B cell (primary cell): ENCODE results near the gene ZNF710. TPM values are rescaled to one million over a fixed set of nuclear protein-coding genes. Genes with fewer than 3 reads are reported as not detected.

Source experiments
- ATAC-seq: fragments of 200-7000 bp; cut with Tn5 transposase; one replicate; pipeline ENCODE4 v1.10.0; 2021; ENCODE audit warnings: low read depth, mild to moderate bottlenecking, moderate number of reproducible peaks, moderate library complexity
- CTCF ChIA-PET: fragments of 350-600 bp; sonication (Branson Sonifier 250); formaldehyde crosslinking; loops from one replicate; lab custom pipeline; 2021; ENCODE audit warnings: antibody characterized with exemption, inconsistent platforms; lab: Charles Lee
- POLR2A ChIA-PET: fragments of 350-600 bp; sonication (Branson Sonifier 250); formaldehyde crosslinking; loops from one replicate; lab custom pipeline; 2021; ENCODE audit warnings: antibody characterized with exemption; lab: Charles Lee
- DNase-seq: peaks from one replicate; pipeline ENCODE4 v3.0.0; 2013
- H2AFZ ChIP-seq: 2 replicates; pipeline ENCODE4 v1.6.1; 2012; ENCODE audit warnings: mild to moderate bottlenecking, low read depth, low read length; ENCODE audit not compliant: insufficient read depth, poor library complexity, severe bottlenecking
- H3K27ac ChIP-seq, 2 donors: 1 replicate in 1 of 2; 2 replicates in 1 of 2; pipeline ENCODE4 v1.5.1; 2012 to 2013; ENCODE audit warnings: low read length in 2 of 2, mild to moderate bottlenecking in 2 of 2, moderate library complexity in 1 of 2
- H3K27me3 ChIP-seq, 4 experiments: fragments of 200-600 bp in 1 of 4; sonication (generic) in 1 of 4; replicated peaks in 1 of 4; 1 replicate in 2 of 4; 2 replicates in 2 of 4; pipeline versions ENCODE4 v1.6.1 to v1.7.0; 2013 to 2016; ENCODE audit warnings: low read length in 3 of 4, mild to moderate bottlenecking in 2 of 4, mixed read lengths in 1 of 4, moderate library complexity in 1 of 4; ENCODE audit not compliant: insufficient read depth in 4 of 4, control insufficient read depth in 3 of 4; ENCODE audit errors: control extremely low read depth in 1 of 4
- H3K36me3 ChIP-seq, 2 experiments: replicated peaks in 1 of 2; 1 replicate in 1 of 2; 2 replicates in 1 of 2; pipeline versions ENCODE4 v1.6.1 to v1.7.1; 2013; ENCODE audit warnings: low read length in 1 of 2; ENCODE audit not compliant: insufficient read depth in 2 of 2, control insufficient read depth in 1 of 2; ENCODE audit errors: control extremely low read depth in 1 of 2, extremely low read depth in 1 of 2
- H3K4me1 ChIP-seq, 2 donors: fragments of 200-600 bp in 1 of 2; sonication (generic) in 1 of 2; 1 replicate in 1 of 2; 2 replicates in 1 of 2; pipeline versions ENCODE4 v1.5.1 to v1.6.1; 2013 to 2017; ENCODE audit warnings: low read length in 2 of 2; ENCODE audit not compliant: control insufficient read depth in 2 of 2, insufficient read depth in 2 of 2
- H3K4me2 ChIP-seq: replicated peaks from 2 replicates; pipeline ENCODE3; 2012; ENCODE audit warnings: mild to moderate bottlenecking, low read depth, low read length; ENCODE audit not compliant: poor library complexity, severe bottlenecking
- H3K4me3 ChIP-seq, 5 experiments: fragments of 200-600 bp in 1 of 5; sonication (generic) in 1 of 5; 1 replicate in 3 of 5; 2 replicates in 2 of 5; pipeline versions ENCODE4 v1.5.1 to v1.7.0; 2011 to 2016; ENCODE audit warnings: low read length in 4 of 5, mild to moderate bottlenecking in 4 of 5, low read depth in 2 of 5, control low read depth in 1 of 5, moderate library complexity in 1 of 5; ENCODE audit not compliant: insufficient read depth in 1 of 5; ENCODE audit errors: control extremely low read depth in 1 of 5, extremely low read depth in 1 of 5
- H3K79me2 ChIP-seq: fragments of 200-600 bp; sonication (generic); one replicate; pipeline ENCODE4 v1.6.0; 2016; ENCODE audit warnings: low read length; ENCODE audit not compliant: control insufficient read depth, insufficient read depth
- H3K9ac ChIP-seq: fragments of 200-600 bp; sonication (generic); 2 replicates; pipeline ENCODE4 v1.6.1; 2017; ENCODE audit warnings: mild to moderate bottlenecking, low read length, moderate library complexity
- H3K9me3 ChIP-seq, 3 donors: one replicate each; pipeline versions ENCODE4 v1.6.1 to v1.7.1; 2013; ENCODE audit warnings: low read length in 2 of 3; ENCODE audit not compliant: control insufficient read depth in 2 of 3, insufficient read depth in 1 of 3; ENCODE audit errors: control extremely low read depth in 1 of 3
- H4K20me1 ChIP-seq: 2 replicates; pipeline ENCODE4 v1.6.0; 2012; ENCODE audit warnings: mild to moderate bottlenecking, low read length; ENCODE audit not compliant: insufficient read depth, control insufficient read depth, poor library complexity, severe bottlenecking
- H3K27ac Mint-ChIP-seq: one replicate; pipeline ENCODE4 v1.8.0; 2021; ENCODE audit warnings: mixed read lengths
- H3K27me3 Mint-ChIP-seq: one replicate; pipeline ENCODE4 v1.8.0; 2021; ENCODE audit warnings: mixed read lengths
- H3K4me1 Mint-ChIP-seq: one replicate; pipeline ENCODE4 v1.8.0; 2021; ENCODE audit warnings: mixed read lengths
- H3K4me3 Mint-ChIP-seq: one replicate; pipeline ENCODE4 v1.8.0; 2021; ENCODE audit warnings: mixed read lengths
- H3K9me3 Mint-ChIP-seq: one replicate; pipeline ENCODE4 v1.8.0; 2022; ENCODE audit warnings: mixed read lengths; ENCODE audit not compliant: insufficient read depth
- CTCF ChIP-seq: fragments of 200-600 bp; IDR thresholded peaks from one replicate; pipeline ENCODE4 v1.8.0; 2022; ENCODE audit warnings: antibody characterized with exemption, mild to moderate bottlenecking
- EZH2 ChIP-seq: IDR thresholded peaks from 2 replicates; pipeline ENCODE4 v1.6.1; 2012; ENCODE audit warnings: borderline replicate concordance, low read depth, mild to moderate bottlenecking, moderate library complexity, low read length; ENCODE audit not compliant: insufficient read depth, poor library complexity, severe bottlenecking
- WGBS: methylation state at CpG from one replicate; pipeline ENCODE4 v1.1.5; 2013; ENCODE audit warnings: missing lambda C conversion rate; ENCODE audit not compliant: insufficient coverage; 5-methylcytosine and 5-hydroxymethylcytosine counted together
- intact Hi-C: fragments of 100-400 bp; cut with micrococcal nuclease; formaldehyde crosslinking; loops from one replicate; pipeline ENCODE4 v1.10.0; 2022
- polyA plus RNA-seq: library from polyadenylated mRNA; depleted of rRNA; stranded (reverse); fragments of >200 nt; gene quantifications from 2 replicates; pipeline ENCODE4 v1.2.3, GENCODE V29; 2012
- total RNA-seq, 2 donors: library from RNA; stranded (reverse); fragments of 120-200 nt in 1 of 2; gene quantifications; 1 replicate in 1 of 2; 2 replicates in 1 of 2; pipeline versions ENCODE4 v1.2.3 to v1.2.4, GENCODE V29; 2013 to 2022

ZNF710 gene
- total and polyA plus RNA-seq, 2 donors (not counting 1 experiment from before 2014, with no cell fraction given) = 8.7 to 38.7 TPM

- no peaks in the 10 kb centered on the region for H3K27me3 Mint-ChIP-seq
- ChIA-PET POLR2A (no interaction called here), CTCF (no interaction called here)
- Histone ChIP-seq H3K36me3 (peaks cover 0 to 2% of the 10 kb centered on the region in 2 experiments), H4K20me1 (no peaks in the 10 kb centered on the region), H3K27me3 (no peaks in the 10 kb centered on the region), H2AFZ (peak overlapping the region; percentile 41), H3K79me2 (peaks cover 85% of the 10 kb centered on the region), H3K4me2 (peak overlapping the region; percentile 61), H3K4me1 (peaks cover 54 to 66% of the 10 kb centered on the region in 2 donors), H3K9ac (no peak overlapping the region), H3K9me3 (no peaks in the 10 kb centered on the region), H3K4me3 (peak overlapping the region in 1 of 5 experiments; percentile 32), H3K27ac (peak overlapping the region; percentile 70 to 82)
- intact Hi-C loops = no loop called here
- ATAC-seq (peak; percentile 56), DNase-seq (peak; percentile 81)
- peaks cover 61% of the 10 kb centered on the region for H3K4me1 Mint-ChIP-seq
- peak overlapping the region; percentile 88 for H3K27ac Mint-ChIP-seq
- TF ChIP-seq EZH2 (no peak), CTCF (no peak)
- no CpG with 5 or more reads among the region's 4 CpGs for WGBS
- no peaks in the 10 kb centered on the region for H3K9me3 Mint-ChIP-seq
- H3K4me3 Mint-ChIP-seq = peak overlapping the region; percentile 44
Measured at GRCh38 chr15:90097475-90097874, 96.4 kb downstream of the ZNF710 start.

GRCh38 chr15:90099072-90099867 lies 98.1 kb downstream of the ZNF710 start:
- peaks cover 0 to 2% of the 10 kb centered on the region in 2 experiments for H3K36me3 ChIP-seq
- CTCF ChIA-PET = interaction anchor here (0.9 to 3.8 kb wide), 6 partner anchors 13 to 338 kb away, joined by 3 to 13 read pairs (median 5); no protein-coding TSS in a partner anchor
- WGBS = 57% methylated on average over 8 of the region's 10 CpGs
- peak overlapping the region; percentile 97 for H3K27ac Mint-ChIP-seq
- no peaks in the 10 kb centered on the region for H3K9me3 ChIP-seq
- intact Hi-C loops = no loop called here
- POLR2A ChIA-PET = interaction anchor here (1.3 kb wide), 1 partner anchor 206 kb away, joined by 3 read pairs; the partner anchor contains the start of gene AP3S2
- H3K27ac ChIP-seq = peak overlapping the region; percentile 47 to 81
- peak overlapping the region; percentile 45 for H2AFZ ChIP-seq
- peaks cover 77% of the 10 kb centered on the region for H3K79me2 ChIP-seq
- H3K9me3 Mint-ChIP-seq = no peaks in the 10 kb centered on the region
- DNase-seq = peak; percentile 59
- H3K4me1 ChIP-seq = peaks cover 54 to 69% of the 10 kb centered on the region in 2 donors
- no peak for TF ChIP-seq EZH2
- no peak for TF ChIP-seq CTCF
- peaks cover 61% of the 10 kb centered on the region for H3K4me1 Mint-ChIP-seq
- H3K27me3 ChIP-seq = no peaks in the 10 kb centered on the region
- H4K20me1 ChIP-seq = no peaks in the 10 kb centered on the region
- H3K4me2 ChIP-seq = peak overlapping the region; percentile 57
- no peaks in the 10 kb centered on the region for H3K27me3 Mint-ChIP-seq
- H3K4me3 Mint-ChIP-seq = peak overlapping the region; percentile 90
- H3K4me3 ChIP-seq = peak overlapping the region in 1 of 5 experiments; percentile 26
- peak overlapping the region; percentile 27 for H3K9ac ChIP-seq
- ATAC-seq = no peak
